GM21423 (cell line): ENCODE results near the gene MRPS12.

Experiments
- ATAC-seq: cut with Tn5 transposase; IDR thresholded peaks from one replicate; pipeline ENCODE4 v1.9.1; 2021; ENCODE audit warnings: mild to moderate bottlenecking, moderate library complexity; ENCODE audit not compliant: unreplicated experiment

MRPS12 gene

GRCh38 chr19:38970664-38971532, 40.2 kb downstream of the MRPS12 start:
- no peak for ATAC-seq

- ATAC-seq = no peak
Measured at GRCh38 chr19:38971672-38972071, 40.9 kb downstream of the MRPS12 start.

GRCh38 chr19:38974624-38975213, 44.0 kb downstream of the MRPS12 start:
- ATAC-seq = no peak

- no peak for ATAC-seq
Measured at GRCh38 chr19:38975214-38975860, 44.6 kb downstream of the MRPS12 start, which contains the start of gene FBXO17. Gene FBXO17, minus strand, starts transcription at chr19:38975742. Its CDS starts 25,423 bp downstream, at chr19:38950319.

GRCh38 chr19:38975861-38976271, 45.1 kb downstream of the MRPS12 start:
- no peak for ATAC-seq

GRCh38 chr19:38977445-38978325, 46.9 kb downstream of the MRPS12 start:
- peak; percentile 72 for ATAC-seq

GRCh38 chr19:38978326-38978689, 47.6 kb downstream of the MRPS12 start:
- no peak for ATAC-seq

- ATAC-seq = no peak
Measured at GRCh38 chr19:38979812-38980211, 49.1 kb downstream of the MRPS12 start.

- ATAC-seq = no peak
Measured at GRCh38 chr19:38980583-38981374, 50.0 kb downstream of the MRPS12 start.
